ENCODE data around the gene KCNE4.

Gene KCNE4

GRCh38 chr2:223086370-223086981 is 34.5 kb downstream of the KCNE4 start:
- TF ChIP-seq, protein P1, sequence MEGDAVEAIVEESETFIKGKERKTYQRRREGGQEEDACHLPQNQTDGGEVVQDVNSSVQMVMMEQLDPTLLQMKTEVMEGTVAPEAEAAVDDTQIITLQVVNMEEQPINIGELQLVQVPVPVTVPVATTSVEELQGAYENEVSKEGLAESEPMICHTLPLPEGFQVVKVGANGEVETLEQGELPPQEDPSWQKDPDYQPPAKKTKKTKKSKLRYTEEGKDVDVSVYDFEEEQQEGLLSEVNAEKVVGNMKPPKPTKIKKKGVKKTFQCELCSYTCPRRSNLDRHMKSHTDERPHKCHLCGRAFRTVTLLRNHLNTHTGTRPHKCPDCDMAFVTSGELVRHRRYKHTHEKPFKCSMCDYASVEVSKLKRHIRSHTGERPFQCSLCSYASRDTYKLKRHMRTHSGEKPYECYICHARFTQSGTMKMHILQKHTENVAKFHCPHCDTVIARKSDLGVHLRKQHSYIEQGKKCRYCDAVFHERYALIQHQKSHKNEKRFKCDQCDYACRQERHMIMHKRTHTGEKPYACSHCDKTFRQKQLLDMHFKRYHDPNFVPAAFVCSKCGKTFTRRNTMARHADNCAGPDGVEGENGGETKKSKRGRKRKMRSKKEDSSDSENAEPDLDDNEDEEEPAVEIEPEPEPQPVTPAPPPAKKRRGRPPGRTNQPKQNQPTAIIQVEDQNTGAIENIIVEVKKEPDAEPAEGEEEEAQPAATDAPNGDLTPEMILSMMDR (IDR thresholded peaks at IDR 0.05; ENCODE audit: low read depth, low read length): no peak
- H3K4me3 ChIP-seq (ENCODE audit: low read depth, low read length): no peak overlapping the region

DNA sequence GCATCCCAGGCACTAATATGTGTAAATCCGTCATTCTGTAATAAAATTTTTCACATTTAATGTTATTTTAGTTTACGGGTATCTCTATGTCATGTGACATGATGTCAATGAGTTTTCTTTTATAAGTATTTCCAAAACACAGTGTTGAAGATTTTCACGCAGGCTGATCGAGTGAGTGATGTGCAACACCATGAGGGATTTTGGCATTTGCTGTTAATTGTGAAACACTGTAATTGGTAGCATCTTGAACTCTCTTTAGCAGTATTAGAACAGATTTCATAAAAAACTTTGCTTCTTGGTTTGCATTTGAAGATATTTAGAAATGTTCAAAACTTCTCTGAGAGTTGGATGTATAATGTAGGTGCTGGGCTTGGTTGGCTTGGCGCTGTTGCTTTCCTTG is 35.5 kb downstream of the KCNE4 start:
- TF ChIP-seq, protein P1 (IDR thresholded peaks at IDR 0.05; ENCODE audit: low read depth, low read length): no peak
- H3K4me3 ChIP-seq (ENCODE audit: low read depth, low read length): no peak overlapping the region

- TF ChIP-seq, protein P1 (IDR thresholded peaks at IDR 0.05; ENCODE audit: low read depth, low read length): no peak
These were observed 36.9 kb downstream of the KCNE4 start for GRCh38 chr2:223088866-223089265.

GRCh38 chr2:223090039-223090438 is 38.0 kb downstream of the KCNE4 start:
- TF ChIP-seq, protein P1 (IDR thresholded peaks at IDR 0.05; ENCODE audit: low read depth, low read length): no peak
- H3K4me3 ChIP-seq (ENCODE audit: low read depth, low read length): no peak overlapping the region

More at GRCh38 chr2:223088866-223089265, 36.9 kb downstream of the KCNE4 start:
- H3K4me3 ChIP-seq (ENCODE audit: low read depth, low read length): no peak overlapping the region

DNA sequence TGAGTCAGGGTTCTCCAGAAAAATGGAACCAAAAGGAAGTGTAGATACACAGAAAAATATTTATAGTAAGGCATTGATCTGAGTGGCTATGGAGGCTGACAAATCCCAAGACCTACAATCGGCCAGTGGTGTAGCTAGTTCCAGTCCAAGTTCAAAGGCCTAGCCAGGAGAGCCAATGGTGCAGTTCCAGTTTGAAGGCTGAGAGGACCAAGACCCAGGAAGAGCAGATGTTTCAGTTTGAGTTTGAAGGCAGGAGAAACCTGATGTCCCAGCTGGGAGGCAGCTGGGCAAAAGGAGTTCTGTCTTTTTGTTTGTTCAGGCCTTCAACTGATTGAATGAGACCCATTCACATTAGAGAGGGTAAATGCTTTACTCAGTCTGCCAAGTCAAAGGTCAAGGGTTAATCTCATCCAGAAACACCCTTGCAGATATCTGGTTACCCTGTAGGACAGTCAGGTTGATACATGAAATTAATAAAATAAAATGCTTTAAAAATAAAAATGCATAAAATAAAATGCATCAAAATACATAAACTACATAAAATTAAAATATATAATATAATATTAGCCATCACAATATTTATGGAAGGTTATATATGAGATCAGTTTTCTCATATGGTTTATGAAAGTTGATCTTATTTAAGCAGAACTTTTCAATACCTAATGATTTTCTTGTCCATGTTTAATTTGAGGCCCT is 38.7 kb downstream of the KCNE4 start:
- TF ChIP-seq, protein P1 (IDR thresholded peaks at IDR 0.05; ENCODE audit: low read depth, low read length): no peak

GRCh38 chr2:223092667-223093066 is 40.7 kb downstream of the KCNE4 start:
- H3K4me3 ChIP-seq (ENCODE audit: low read depth, low read length): no peak overlapping the region
- TF ChIP-seq, protein P1 (IDR thresholded peaks at IDR 0.05; ENCODE audit: low read depth, low read length): no peak

More for the DNA sequence above, 38.7 kb downstream of the KCNE4 start:
- H3K4me3 ChIP-seq (ENCODE audit: low read depth, low read length): no peak overlapping the region
